RWPE2 (cell line): ENCODE measurements around the gene PDE8A.
A peak's percentile ranks its signal among the peaks of the same experiment; 100 is the strongest.

Source experiments
- ATAC-seq: fragments of 200-7000 bp; cut with Tn5 transposase; 3 replicates; pipeline ENCODE4 v1.9.1; 2021; ENCODE audit warnings: low read depth
- DNase-seq: peaks from one replicate; pipeline ENCODE4 v3.0.0-alpha.2; 2020; ENCODE audit warnings: low spot score
- H3K27ac ChIP-seq: fragments of 450-650 bp; 2 replicates; pipeline ENCODE4 v1.5.1; 2017; ENCODE audit warnings: mild to moderate bottlenecking; ENCODE audit not compliant: poor library complexity, severe bottlenecking
- H3K27me3 ChIP-seq: fragments of 250-450 bp; sonication (Bioruptor Pico); 2 replicates; pipeline ENCODE4 v1.5.1; 2021; ENCODE audit warnings: mild to moderate bottlenecking, moderate library complexity; ENCODE audit not compliant: insufficient read depth, poor library complexity, severe bottlenecking
- H3K36me3 ChIP-seq: fragments of 250-450 bp; sonication (Bioruptor Pico); 2 replicates; pipeline ENCODE4 v1.5.1; 2020; ENCODE audit warnings: low read depth, mild to moderate bottlenecking, moderate library complexity
- H3K4me1 ChIP-seq: fragments of 250-450 bp; sonication (Bioruptor Pico); 2 replicates; pipeline ENCODE4 v1.5.1; 2021; ENCODE audit warnings: mild to moderate bottlenecking, moderate library complexity; ENCODE audit not compliant: insufficient read depth, poor library complexity, severe bottlenecking
- H3K4me3 ChIP-seq: fragments of 250-450 bp; sonication (Bioruptor Pico); 2 replicates; pipeline ENCODE4 v1.5.1; 2021; ENCODE audit warnings: mild to moderate bottlenecking, moderate library complexity; ENCODE audit not compliant: severe bottlenecking
- H3K9me3 ChIP-seq: fragments of 250-450 bp; sonication (Bioruptor Pico); 2 replicates; pipeline ENCODE4 v1.5.1; 2021; ENCODE audit warnings: mild to moderate bottlenecking, moderate library complexity; ENCODE audit not compliant: severe bottlenecking
- TF ChIP-seq, protein P1 (sequence below): fragments of 450-650 bp; IDR thresholded peaks from one replicate; pipeline ENCODE4 v1.5.1; 2017; ENCODE audit warnings: mild to moderate bottlenecking, moderate library complexity; ENCODE audit not compliant: poor library complexity, severe bottlenecking

Gene PDE8A

DNA sequence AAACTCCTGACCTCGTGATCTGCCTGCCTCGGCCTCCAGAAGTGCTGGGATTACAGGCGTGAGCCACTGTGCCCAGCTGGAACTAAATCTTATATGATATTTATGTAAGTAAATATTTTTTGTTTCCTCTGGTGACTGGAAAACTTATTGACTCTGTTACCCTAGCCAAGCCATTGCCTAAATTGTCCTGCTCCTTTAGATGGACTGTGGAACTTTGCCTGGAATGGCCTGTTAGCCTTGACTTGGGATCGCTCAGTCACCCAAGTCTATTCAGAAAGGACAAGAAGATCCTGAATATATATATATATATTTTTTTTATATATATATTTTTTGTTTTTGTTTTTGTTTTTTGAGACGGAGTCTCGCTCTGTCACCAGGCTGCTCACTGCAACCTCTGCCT, 113.9 kb downstream of the PDE8A start:
- Histone ChIP-seq H3K4me3 (no peak overlapping the region), H3K27ac (no peak overlapping the region), H3K36me3 (peaks cover 10% of the 10 kb centered on the region), H3K4me1 (peaks cover 14% of the 10 kb centered on the region), H3K27me3 (no peaks in the 10 kb centered on the region), H3K9me3 (no peaks in the 10 kb centered on the region)
- ATAC-seq (no peak), DNase-seq (no peak)
- TF ChIP-seq, protein P1, sequence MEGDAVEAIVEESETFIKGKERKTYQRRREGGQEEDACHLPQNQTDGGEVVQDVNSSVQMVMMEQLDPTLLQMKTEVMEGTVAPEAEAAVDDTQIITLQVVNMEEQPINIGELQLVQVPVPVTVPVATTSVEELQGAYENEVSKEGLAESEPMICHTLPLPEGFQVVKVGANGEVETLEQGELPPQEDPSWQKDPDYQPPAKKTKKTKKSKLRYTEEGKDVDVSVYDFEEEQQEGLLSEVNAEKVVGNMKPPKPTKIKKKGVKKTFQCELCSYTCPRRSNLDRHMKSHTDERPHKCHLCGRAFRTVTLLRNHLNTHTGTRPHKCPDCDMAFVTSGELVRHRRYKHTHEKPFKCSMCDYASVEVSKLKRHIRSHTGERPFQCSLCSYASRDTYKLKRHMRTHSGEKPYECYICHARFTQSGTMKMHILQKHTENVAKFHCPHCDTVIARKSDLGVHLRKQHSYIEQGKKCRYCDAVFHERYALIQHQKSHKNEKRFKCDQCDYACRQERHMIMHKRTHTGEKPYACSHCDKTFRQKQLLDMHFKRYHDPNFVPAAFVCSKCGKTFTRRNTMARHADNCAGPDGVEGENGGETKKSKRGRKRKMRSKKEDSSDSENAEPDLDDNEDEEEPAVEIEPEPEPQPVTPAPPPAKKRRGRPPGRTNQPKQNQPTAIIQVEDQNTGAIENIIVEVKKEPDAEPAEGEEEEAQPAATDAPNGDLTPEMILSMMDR: no peak

DNA sequence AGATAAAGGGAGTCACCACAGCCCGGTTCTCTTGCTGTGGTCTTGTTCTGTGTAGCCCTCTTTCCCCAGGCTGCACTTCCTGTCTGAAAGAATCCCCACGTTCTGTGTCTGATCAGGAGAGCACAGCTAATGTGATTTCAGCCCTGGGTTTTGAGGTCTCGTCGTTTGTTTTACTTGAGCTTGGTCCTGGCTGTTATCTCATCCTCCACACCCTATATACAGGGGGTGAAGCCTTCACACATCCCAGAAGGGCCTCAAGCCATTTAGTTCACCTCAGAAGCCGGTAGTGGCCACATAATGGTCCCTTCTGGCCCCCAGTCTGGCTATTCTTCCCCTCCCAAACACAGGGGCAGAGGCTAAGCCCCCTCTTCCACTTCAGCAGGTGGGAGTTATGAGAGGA, 115.6 kb downstream of the PDE8A start:
- Histone ChIP-seq H3K27ac (peak overlapping the region; percentile 17), H3K4me1 (peaks cover 14% of the 10 kb centered on the region), H3K27me3 (no peaks in the 10 kb centered on the region), H3K36me3 (peaks cover 6% of the 10 kb centered on the region), H3K4me3 (no peak overlapping the region), H3K9me3 (no peaks in the 10 kb centered on the region)
- ATAC-seq (no peak), DNase-seq (no peak)
- TF ChIP-seq, protein P1: no peak

DNA sequence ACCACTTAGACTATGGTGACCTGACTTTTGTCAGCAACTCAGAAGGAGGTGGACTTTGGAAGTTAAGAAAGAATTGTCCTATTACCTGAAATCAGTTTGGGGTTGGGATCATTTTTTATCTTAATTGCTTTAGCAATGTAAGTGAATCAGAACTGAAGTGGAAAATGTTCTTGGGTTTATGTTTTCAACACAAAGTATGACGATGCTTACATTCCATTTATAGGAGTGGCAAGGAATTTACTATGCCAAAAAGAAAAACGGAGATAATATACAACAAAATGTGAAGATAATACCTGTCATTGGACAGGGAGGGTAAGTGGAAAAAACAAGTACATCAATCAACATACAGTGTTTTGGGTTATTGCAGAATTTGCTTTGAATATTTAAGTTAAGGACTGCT, 116.1 kb downstream of the PDE8A start:
- Histone ChIP-seq H3K9me3 (no peaks in the 10 kb centered on the region), H3K36me3 (peaks cover 6% of the 10 kb centered on the region), H3K4me1 (peaks cover 14% of the 10 kb centered on the region), H3K27ac (peak overlapping the region; percentile 17), H3K27me3 (no peaks in the 10 kb centered on the region), H3K4me3 (no peak overlapping the region)
- TF ChIP-seq, protein P1: no peak
- DNase-seq (no peak), ATAC-seq (peak; percentile 62)

DNA sequence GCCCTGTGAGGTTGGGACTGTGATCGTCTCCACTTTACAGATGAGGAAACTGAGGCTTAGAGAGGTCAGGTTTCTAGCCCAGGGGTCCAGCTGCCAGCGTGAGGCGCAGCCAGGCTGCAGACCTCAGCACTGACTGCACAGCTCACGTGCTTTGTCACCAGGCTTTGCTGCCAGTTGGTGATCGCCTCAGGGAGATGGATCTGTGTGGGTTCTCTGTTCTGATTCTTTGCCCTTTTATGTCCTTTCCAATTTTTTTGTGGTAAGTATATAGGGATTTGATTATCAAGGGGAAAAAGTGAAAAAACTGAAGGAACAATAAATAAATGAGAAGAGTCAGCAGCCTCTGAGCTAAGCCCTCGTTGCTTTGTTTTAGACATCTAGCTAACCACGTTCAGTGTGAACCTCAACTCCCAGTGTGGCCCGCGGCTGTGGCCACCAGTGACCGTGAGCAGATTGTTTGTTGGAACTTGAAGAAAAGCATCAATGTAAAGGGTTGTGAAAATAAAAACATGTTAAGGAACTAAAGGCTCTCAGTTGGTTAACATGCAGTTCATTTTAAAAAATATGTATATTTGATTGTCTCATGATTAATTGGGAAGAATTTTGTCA, 117.6 kb downstream of the PDE8A start:
- TF ChIP-seq, protein P1: no peak
- H3K27ac ChIP-seq: no peak overlapping the region
- no peaks in the 10 kb centered on the region for H3K9me3 ChIP-seq
- DNase-seq (no peak), ATAC-seq (no peak)
- no peak overlapping the region for H3K4me3 ChIP-seq
- H3K4me1 ChIP-seq: peaks cover 14% of the 10 kb centered on the region
- peaks cover 6% of the 10 kb centered on the region for H3K36me3 ChIP-seq
- no peaks in the 10 kb centered on the region for H3K27me3 ChIP-seq

DNA sequence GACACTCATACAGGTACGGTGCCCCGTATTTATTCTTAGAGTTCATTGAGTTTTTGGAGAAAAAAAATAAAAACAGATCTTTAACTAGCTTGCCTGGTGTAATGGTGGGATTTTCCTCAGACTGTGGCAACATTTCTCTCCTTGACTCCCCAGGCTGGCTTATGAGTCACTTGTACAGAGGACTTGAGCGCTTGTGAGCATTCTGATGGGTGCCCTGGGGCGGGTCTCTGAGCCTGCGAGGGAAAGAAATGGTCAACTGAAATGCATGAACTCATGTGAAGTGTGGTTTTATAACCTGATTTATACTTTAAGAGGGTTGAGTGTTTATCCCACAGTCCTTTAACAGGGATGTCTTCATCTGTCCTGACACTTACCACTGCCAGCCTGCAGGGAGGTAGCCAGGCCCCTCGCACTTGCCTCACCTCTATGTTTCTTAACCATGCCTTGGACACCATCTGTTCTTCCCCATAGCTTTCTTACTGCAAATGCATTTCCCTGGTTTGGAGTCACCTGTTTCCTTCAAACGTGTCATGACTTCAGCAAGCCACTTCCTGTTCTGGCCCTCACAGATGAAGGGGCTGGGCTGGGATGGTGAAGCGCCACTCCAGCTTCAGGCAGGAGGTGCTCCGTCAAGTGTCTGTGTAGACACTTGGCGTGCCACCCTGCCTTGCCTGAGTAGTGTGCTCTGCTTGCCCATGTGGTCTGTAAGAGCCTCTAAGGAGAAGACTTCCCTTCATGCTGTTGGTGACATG, 118.7 kb downstream of the PDE8A start:
- ATAC-seq (no peak), DNase-seq (no peak)
- no peak overlapping the region for H3K4me3 ChIP-seq
- H3K27ac ChIP-seq: no peak overlapping the region
- H3K36me3 ChIP-seq: peaks cover 6% of the 10 kb centered on the region
- H3K4me1 ChIP-seq: peaks cover 14% of the 10 kb centered on the region
- no peaks in the 10 kb centered on the region for H3K27me3 ChIP-seq
- TF ChIP-seq, protein P1: no peak
- no peaks in the 10 kb centered on the region for H3K9me3 ChIP-seq
